Femur (tissue), 1 donor: ENCODE measurements around the gene DHX8.
"Not testable (repeated sequence)": the region's sequence is repeated elsewhere in the genome, so short reads cannot be mapped to it uniquely, and the experiment has no call there.

ENCODE experiments used
- DNase-seq: peaks from one replicate; pipeline ENCODE4 v3.0.0-alpha.2; 2017

DHX8 gene

DNA sequence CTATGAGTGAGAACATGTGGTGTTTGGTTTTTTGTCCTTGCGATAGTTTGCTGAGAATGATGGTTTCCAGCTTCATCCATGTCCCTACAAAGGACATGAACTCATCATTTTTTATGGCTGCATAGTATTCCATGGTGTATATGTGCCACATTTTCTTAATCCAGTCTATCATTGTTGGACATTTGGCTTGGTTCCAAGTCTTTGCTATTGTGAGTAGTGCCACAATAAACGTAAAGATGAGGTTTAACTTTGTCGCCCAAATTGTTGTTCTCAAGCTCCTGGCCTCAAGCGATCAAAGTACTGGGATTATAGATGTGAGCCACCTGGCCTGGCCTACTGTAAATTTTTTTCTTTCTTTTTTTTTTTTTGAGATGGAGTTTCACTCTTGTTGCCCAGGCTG is 21.2 kb upstream of the DHX8 start:
- not testable (repeated sequence) for DNase-seq

DNA sequence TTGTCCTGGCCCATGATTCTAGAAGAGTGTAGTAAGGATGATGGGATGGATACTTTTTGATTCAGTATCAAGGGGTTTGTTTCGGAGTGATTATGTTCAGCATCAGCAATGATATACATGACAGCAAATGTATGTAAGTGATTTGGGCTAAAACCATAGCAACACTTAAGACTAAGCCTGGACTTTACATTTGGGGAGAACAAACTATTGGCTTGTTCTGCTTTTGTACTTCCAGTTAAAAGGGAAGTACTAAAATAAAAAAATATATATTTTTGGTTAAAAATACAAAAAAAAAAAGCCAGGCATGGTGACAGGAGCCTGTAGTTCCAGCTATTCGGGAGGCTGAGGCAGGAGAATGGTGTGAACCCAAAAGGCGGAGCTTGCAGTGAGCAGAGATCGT is 20.5 kb upstream of the DHX8 start:
- DNase-seq, result no peak

DNA sequence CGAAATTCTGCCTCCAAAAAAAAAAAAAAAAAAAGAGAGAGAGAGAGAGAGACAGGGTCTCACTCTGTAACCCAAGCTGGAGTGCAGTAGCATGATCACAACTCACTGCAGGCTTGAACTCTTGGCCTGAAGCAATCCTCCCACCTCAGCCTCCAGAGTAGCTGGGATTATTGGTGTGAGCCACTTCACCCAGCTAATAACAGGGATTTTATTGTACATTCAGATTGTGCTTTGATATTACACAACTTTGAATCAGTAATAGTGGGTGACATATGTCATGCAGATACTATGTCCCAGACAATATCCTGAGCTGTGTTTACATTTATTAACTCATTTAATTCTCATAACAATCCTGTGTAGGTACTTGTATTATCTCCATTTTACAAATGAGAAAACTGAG is 19.7 kb upstream of the DHX8 start:
- no peak for DNase-seq

DNA sequence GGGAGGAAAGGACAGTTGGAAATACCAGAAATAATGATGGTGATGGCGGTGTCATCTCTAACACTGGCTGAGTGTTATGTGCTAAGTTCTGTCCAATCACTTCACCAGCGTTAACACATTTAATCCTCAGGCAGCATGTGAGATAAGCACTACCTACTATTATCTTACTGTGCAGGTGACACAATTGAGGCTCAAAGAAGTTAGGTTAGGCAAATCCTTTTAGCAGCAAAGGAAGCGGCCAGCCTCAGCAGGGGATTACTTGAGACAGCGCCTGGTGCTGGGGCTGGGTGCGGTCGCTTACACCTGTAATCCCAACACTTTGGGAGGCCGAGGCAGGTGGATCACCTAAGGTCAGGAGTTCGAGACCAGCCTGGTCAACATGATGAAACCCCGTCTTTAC is 18.7 kb upstream of the DHX8 start:
- DNase-seq, result no peak

DNA sequence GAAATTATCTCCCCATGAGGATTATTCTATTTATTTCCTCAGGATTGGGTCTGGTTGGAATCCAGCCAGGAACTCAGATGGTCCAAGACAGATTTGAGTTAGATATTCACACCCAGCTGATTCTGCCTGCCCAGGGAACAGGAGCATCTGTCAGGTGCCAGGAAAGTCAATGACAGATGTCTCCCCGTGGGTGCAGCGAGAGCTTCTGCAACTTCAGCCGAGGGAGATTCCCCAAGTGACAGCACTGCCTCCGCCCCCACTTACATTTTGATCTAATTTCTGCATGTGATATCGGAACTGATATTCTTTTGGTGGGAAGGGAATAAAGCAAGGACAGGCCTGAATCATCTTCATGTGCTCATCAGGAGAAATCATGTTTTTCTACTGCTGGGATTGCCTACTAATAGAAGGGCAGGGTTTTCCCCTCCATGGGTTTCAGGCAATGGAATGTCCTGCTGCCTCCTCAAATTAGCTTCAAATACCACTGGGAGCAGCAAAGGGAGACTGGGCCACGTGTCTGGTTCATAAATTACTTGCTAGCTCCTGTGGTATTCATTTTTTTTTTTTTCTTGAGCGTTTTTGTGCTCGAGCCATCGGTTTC is 15.7 kb upstream of the DHX8 start:
- DNase-seq, result peak; percentile 51

DNA sequence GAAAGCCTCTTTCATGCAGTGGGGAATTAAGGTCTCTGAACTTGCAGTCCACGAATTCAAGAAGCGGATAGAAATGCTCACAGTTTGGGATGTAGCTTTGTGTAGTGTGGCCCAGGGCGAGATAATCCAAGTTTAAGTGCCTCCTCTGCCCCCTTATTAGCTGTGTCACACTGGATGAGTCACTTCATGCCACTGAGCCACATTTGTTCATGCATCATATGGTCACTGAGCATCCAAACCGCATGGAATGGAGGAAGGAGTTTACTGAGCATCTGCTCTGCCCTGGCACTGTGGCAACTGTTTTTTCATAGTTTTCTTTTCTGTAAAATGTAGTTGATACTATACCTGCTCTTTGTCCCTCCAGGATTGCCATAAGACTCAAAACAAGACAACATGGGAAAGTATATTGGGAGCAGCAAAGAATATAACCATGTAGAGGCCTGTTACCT is 15.1 kb upstream of the DHX8 start:
- no peak for DNase-seq

DNA sequence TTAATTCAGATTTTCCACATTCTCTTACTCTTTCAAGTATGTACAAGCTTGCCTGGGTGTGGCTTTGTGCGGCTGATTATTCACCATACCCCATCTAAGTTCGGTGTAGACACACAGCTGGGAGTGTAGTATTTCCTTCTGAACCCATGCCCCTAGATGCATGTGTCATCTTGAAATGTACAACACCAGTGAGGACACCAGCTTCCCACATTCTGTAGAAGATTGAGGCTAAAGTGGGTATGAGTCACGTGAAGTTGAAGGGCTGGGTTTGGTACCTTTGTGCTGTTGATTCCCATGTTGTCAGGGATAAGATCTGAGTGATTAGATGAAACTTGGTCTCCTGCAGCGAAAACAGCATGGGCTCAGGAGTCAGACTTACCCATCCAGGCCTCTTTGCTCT is 14.6 kb upstream of the DHX8 start:
- no peak for DNase-seq

DNA sequence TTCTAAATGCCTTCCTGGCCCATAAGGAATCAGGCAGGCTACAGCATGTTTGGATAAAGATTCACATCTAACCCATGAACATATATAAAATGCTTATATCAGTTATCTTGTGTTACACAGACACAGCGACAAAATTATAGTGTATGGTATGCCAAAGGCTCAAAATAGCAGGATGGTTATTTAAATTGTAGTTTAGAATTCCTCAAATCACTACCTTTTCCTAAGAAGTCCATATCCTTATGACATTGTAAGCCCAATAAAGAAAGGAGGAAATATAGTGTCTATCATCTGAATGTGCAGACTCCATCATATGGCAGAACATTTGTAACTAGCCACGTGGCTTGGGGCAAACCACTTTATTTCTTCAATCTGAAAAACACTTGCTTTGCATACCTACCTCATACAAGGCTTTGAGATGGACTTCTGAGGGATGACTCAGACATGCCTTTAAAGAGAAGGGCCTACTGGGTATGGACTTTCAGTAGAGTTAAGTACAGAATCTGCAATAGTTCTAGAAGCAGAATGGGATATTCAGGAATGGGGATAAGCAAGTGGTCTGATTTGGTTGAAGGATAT is 12.1 kb upstream of the DHX8 start:
- no peak for DNase-seq

DNA sequence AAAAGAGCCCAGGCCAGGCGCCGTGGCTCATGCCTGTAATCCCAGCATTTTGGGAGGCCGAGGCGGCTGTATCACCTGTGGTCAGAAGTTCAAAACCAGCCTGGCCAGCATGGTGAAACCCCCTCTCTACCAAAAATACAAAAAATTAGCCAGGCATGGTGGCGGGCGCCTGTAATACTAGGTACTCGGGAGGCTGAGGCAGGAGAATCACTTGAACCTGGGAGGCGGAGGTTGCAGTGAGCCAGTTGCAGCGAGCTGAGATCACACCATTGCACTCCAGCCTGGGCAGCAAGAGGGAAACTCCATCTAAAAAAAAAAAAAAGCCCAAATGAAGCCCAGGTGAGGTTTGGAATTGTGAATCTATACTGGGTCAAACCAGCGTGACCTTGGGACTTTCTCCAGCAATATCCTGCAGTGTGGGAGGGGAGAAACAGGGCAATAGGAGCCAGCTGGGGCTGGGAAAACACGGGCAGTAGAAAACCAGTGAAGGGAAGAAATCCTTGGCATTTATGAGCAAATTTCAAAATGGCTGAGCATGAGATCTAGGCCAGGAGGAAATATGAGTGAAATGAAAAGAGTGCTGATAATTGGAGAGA is 8.2 kb upstream of the DHX8 start:
- no peak for DNase-seq

DNA sequence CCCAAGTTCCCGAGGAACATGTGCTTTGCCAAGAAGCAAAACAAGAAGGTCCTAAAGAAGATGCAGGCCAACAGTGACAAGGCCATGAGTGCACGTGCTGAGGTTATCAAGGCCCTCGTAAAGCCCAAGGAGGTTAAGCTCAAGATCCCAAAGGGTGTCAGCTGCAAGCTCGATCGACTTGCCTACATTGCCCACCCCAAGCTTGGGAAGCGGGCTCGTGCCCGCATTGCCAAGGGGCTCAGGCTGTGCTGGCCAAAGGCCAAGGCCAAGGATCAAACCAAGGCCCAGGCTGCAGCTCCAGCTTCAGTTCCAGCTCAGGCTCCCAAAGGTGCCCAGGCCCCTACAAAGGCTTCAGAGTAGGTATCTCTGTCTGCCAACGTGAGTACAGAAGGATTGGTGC is 7.5 kb upstream of the DHX8 start:
- not testable (repeated sequence) for DNase-seq

DNA sequence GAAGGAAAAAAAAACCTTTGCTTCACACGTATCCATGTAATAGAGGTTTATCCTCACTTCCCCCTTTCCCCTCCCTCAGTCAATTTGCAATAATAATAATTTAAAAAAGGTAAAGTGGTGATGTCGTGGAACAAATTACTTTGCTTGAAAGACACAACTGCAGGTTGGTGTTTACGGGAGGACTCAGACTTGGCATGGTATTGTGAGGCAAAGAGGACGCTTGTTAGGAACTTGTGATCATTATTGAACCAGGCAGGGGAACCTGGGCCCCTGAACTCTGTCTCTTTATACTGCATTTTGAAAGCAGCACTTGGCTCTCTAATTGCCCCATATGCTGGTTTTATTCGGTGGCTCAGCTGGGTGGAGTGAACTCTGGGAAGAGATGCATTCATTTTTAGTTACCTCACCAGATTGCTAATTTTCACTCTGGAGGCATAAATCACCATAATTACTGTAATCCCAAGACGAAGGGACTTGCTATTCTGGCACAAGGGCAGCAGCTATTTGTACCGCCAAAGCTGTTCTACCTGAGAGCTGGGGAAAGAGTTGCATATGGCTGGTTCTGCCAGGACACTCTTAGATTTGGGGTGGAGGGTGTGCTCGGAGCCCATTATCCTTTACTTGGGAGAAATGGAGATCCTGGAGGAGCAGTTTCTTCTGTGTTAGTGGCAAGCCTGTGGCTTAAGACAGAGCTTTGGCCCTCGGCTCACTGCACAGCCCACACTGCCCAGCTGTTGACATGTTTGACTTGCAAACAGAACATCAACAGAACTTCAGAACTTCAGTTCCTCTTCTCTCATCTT is 5.7 kb upstream of the DHX8 start:
- DNase-seq, result no peak

DNA sequence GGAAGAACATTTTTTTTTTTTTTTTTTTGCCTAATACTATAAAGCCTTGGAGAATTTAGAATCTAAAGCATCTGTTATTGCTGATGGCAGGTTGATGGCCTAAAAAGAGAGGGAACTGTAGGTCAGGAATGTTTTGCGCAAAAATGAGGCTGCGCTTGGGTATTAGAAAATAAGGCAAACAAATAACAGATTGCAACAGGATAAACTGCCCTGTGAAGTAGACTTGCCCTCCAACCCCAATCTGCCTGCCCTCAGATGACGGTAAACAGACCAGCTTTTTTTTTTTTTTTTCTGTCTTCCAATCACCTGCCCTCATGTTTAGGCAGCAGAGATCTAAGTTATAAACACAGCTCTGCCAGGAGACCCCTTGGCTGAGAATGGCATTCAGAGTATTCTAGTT is 3.8 kb upstream of the DHX8 start:
- DNase-seq, result no peak

DNA sequence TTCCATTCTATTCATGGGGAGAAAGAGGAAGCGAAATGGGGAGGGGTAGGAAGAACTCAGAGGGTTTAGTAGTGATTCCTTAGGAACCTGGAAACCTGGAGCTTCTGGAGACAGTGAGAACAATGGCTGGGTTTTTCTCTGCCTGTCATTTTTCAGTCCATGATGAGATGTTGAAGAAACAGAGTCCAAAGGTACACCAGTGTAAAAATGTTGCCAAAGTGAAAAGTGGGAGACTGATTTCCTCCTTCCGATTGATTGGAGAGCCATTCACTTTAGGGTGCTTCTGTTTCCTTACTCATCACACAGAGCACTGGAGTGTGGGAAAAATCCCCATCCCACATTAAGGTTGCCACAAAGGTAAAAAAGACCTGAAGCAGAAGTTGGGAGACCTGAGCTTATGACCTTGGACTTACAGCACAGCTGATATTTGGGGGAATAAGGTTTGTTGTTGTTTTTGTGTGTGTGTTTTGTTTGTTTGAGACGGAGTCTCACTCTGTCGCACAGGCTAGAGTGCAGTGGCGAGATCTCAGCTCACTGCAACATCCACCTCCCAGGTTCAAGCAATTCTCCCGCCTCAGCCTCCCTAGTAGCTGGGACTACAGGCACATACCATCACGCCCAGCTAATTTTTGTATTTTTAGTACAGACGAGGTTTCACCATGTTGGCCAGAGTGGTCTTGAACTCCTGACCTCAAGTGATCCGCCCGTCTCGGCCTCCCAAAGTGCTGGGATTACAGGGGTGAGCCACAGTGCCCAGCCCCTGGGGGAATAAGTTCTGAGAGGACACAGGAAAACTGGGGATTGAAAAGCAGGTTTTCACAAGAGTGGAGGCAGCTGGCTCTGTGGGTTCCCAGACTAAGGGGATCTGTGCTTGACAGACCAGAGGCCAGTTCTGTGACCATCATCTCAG is 1.4 kb upstream of the DHX8 start:
- no peak for DNase-seq

DNA sequence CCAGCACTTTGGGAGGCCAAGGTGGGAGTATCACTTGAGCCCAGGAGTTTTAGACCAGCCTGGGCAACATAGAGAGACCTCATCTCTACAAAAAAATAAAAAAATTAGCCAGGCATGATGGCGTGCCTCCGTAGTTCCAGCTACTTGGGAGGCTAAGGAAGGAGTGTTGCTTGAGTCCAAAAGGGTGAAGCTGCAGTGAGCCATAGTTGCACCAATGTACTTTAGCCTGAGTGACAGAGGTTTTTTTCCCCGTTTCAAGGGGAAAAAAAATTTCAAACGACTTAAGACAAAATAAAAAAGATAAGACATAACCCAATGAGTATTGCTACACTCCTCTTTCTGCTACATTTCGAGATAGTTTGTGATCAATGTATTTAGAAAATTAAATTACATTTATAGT is 6.8 kb downstream of the DHX8 start:
- DNase-seq, result no peak

DNA sequence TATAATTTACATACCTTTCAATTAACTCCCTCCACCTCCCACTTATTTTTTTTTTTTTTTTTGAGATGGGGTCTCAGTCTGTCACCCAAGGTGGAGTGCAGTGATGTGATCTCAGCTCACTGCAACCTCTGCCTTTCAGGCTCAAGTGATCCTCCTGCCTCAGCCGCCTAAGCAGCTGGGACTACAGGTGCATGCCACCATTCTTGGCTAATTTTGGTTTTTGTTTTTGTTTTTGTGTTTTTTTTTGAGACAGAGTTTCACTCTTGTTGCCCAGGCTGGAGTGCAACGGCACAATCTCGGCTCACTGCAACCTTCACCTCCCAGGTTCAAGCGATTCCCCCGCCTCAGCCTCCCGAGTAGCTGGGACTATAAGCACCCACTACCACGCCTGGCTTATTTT is 25.7 kb downstream of the DHX8 start:
- not testable (repeated sequence) for DNase-seq

DNA sequence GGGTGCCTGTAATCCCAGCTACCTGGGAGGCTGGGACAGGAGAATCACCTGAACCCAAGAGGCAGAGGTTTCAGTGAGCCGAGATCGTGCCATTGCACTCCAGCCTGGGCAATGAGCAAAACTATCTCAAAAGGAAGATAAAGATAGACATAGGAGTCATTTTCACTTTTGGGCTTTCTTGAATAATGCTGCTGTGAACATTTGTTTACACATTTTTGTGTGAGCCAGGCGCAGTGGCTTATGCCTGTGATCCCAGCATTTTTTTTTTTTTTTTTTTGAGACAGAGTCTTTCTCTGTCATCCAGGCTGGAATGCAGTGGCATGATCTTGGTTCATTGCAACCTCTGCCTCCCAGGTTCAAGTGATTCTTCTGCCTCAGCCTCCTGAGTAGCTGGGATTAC is 27.4 kb downstream of the DHX8 start:
- DNase-seq, result not testable (repeated sequence)

DNA sequence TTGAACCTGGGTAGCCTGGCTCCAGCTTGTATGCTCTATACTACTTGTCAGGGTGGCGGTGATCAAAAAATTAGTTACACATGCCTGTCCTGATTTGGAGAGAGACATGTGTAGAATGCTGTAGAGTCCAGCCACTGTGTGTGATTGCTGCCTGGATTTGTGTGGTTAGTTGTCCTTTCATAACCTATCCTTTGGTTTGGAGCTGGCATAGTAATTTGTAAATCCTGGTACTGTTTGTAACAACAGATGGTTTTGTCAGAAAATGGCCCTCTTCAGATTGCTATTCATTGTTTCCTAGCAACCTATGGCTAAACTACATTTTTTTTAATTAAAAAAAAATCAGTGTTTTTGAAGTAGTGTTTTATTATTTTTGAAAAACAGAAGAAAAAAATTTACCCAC is 31.9 kb downstream of the DHX8 start:
- DNase-seq, result no peak

DNA sequence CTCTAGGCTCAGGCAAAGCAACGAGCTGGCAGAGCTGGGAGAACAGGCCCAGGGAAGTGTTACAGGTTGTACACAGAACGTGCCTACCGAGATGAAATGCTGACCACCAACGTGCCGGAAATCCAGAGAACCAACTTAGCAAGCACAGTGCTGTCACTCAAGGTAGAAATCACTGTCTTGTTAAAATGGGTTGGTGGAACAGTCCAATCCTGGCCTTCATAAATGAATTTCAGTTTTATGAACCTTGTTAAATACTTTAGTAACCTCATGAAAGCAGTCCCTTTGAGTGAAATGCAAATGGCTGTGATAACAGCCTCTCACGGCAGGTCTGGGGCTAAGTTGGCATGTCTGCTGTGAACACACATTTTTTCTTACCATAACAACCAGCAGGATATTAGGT is 33.4 kb downstream of the DHX8 start:
- DNase-seq, result no peak

DNA sequence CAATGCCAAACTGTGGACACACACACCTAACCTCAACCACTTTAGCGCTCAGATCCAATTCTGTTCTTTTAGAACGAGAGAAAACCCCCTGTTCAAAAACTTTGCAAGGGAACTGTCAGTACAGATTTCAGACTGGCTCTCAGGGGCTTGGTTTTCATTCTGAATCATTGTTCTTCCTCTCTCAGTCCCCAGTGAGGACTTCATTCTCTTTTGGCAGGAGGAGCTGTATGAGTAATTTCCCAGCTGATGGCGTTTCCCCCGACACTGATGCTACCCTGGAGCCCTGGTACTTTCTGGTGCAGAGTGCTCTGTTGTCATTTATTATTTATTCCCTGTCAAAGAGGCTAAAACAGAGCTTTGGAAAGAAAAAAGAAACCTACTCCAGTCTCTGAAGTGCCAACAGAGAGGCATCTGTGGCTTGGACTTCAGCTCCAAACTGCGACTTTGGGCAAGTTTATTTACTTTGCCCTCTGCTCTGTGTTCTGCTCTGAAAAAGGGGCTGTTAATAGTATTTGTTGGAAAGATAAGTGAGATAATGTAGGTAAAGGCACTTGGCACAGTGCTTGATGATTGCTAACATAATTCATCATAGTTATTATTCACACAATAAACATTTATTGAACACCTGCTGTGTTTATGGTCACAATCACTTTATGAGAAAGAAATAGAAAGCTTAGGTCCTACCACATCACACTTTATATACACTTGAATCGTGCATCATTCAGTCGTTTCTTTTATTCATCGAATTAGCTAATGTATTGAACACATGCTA is 34.0 kb downstream of the DHX8 start:
- DNase-seq, result no peak

DNA sequence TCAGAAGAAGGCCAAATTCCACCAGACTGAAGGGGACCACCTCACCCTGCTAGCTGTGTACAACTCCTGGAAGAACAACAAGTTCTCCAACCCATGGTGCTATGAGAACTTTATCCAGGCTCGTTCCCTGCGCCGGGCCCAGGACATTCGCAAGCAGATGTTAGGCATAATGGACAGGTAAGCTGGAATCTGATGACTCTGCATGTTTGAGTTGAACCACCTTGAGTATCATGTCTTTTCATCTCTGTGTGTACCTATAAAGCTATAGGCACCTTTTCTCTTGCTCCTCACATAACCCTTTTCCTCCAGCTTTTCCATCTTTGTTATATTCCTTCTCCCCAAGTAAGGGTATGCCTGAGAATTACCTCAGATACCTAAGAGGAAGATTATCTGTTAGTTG is 37.6 kb downstream of the DHX8 start:
- DNase-seq, result no peak

DNA sequence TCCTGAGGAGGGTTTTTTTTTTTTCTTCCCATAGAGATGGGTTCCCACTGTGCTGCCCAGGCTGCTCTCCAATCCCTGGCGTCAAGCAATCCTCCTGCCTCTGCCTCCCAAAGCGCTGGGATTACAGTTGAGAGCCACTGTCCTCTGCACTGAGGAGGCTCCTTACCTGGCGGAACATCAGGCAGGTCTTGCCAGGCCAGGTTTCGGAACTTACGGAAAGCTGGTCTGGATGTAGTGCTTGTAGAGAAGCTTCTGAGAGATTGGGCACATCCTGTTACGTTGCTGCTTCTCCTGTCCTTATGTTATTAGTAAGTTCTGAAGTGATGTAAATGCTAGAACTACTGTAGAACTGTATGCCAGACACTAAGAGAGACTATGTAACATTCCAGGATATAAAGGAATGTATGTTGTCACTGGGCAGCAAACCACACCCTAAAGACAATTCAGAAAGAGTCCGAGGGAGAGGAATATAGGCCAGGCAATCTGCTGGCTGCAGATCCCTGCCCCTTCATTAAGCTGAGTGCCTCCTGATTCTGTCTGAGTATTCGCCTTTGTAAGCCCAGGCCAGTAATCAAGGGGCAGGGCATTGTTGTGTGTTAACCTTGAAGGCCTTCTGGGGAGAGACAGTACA is 41.3 kb downstream of the DHX8 start:
- no peak for DNase-seq
